GM06990 (cell line): Measurements from ENCODE around the gene BICC1.

Experiments used
- DNase-seq: peaks from one replicate; pipeline ENCODE4 v3.0.0-alpha.2; 2011; ENCODE audit not compliant: insufficient read length; ENCODE audit errors: extremely low read depth
- H3K27me3 ChIP-seq: replicated peaks from 2 replicates; pipeline ENCODE4 v1.6.0; 2011; ENCODE audit warnings: low read length; ENCODE audit not compliant: control insufficient read depth, insufficient read depth
- H3K36me3 ChIP-seq: 2 replicates; pipeline ENCODE4 v1.5.1; 2011; ENCODE audit warnings: low read length; ENCODE audit not compliant: control insufficient read depth, insufficient read depth
- H3K4me3 ChIP-seq: replicated peaks from 2 replicates; pipeline ENCODE4 v1.5.1; 2011; ENCODE audit warnings: low read depth, mild to moderate bottlenecking, control low read depth, low read length
- CTCF ChIP-seq: IDR thresholded peaks from 2 replicates; pipeline ENCODE4 v1.5.1; 2011; ENCODE audit warnings: low read length, control low read depth, mild to moderate bottlenecking, inconsistent platforms; ENCODE audit not compliant: insufficient read depth, poor library complexity, severe bottlenecking

BICC1 gene

DNA sequence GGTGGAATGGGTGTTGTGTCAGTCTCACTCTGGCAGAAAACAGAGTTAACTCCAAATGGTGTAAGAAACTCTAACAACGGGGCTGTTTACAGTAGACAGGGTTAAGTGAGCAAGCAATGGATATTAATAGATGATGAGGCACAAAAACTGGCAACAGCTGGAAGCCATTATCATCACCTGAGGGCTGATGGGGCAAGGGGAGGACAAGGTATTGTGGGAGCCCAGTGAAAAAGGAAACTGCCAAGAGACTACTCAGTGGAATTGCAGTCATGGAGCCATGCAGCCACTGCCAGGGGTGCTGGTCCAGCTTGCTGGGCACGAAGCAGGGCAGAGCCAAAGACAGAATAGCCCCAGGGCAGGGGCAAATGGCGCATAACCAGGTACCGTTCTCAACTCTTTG lies 260.7 kb downstream of the BICC1 start:
- TF ChIP-seq CTCF, result no peak
- no peak for DNase-seq
- H3K27me3 ChIP-seq, result no peaks in the 10 kb centered on the region
- H3K36me3 ChIP-seq, result no peaks in the 10 kb centered on the region
- no peak overlapping the region for H3K4me3 ChIP-seq

DNA sequence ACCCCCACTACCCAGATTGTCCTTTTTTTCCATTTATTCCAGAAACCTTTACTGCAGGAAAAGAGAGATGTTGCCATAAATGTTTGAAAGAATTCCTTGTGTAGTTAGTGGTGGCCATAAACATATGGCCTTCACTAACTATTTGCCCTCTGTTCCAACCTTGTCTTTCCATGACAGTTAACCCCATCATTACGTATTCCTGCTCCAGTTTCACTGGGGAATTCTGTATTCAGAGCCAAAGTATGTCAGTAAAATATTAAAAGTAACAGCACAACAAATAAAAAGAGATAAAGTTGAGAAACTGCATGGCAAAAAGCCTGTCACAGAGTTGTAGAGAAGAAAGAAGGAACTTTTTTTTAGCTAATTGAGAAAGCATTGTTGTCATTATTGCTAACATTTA lies 261.3 kb downstream of the BICC1 start:
- no peak for TF ChIP-seq CTCF
- no peak for DNase-seq
- Histone ChIP-seq H3K27me3 (no peaks in the 10 kb centered on the region), H3K4me3 (no peak overlapping the region), H3K36me3 (no peaks in the 10 kb centered on the region)

- TF ChIP-seq CTCF, result no peak
- no peaks in the 10 kb centered on the region for H3K36me3 ChIP-seq
- H3K27me3 ChIP-seq, result no peaks in the 10 kb centered on the region
- no peak overlapping the region for H3K4me3 ChIP-seq
- DNase-seq, result no peak
Observed at GRCh38 chr10:58775960-58776567, 263.4 kb downstream of the BICC1 start.

DNA sequence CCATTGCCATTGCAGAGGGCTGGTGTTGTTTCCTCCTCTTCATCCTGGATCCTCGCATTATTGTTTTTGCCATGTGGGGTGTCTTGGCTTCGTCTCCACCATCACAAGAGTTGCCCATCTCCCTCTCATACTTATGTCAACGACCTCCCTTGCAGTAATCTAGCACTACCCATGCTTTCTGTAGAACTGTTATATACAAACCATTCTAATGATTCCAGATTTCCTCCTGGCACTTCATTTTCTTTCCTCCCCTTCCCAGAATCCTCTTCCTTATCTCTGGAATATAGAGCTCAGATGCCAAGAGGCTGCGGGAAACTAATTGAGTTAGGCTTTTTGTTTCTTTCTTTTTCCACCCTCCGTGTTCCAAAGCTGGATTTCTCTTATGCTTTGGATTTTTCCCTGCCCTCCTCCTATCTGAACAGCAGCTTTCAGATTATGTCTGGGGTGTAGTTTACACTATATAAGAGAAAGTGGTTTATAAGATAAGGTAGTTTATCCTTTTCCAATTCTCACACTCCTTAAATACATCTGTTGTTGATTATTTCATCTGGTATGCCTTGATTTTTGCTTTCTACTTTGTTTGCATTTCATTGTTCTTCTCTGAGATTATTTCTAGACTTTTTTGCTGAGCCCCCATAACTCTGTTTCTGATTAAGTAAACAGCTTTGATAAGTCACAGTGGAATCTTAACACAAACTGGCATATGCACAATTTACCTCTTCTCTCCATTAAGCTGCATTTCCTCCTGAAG lies 264.1 kb downstream of the BICC1 start:
- Histone ChIP-seq H3K4me3 (no peak overlapping the region), H3K36me3 (no peaks in the 10 kb centered on the region), H3K27me3 (no peaks in the 10 kb centered on the region)
- DNase-seq, result no peak
- no peak for TF ChIP-seq CTCF

GRCh38 chr10:58778966-58779365 lies 266.3 kb downstream of the BICC1 start:
- Histone ChIP-seq H3K4me3 (no peak overlapping the region), H3K36me3 (no peaks in the 10 kb centered on the region), H3K27me3 (no peaks in the 10 kb centered on the region)
- no peak for TF ChIP-seq CTCF
- DNase-seq, result no peak

DNA sequence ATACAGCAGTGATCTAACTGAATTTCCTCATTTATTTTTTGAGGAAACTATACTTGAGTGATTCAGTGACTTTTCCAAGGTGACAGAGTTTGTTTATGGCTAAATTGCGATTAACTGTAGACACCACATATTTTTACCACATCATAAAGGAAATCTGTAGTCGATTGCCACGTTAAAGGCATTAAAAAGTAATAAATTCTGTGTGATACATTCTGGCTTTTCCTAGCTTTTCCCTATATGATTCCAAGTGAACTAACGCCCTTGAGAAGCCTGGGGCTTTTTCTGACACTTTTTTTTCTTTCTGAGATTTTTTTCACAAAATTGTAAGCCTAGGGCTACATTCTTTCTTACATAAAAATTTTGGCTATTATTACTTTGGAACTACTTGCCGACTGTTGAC lies 266.9 kb downstream of the BICC1 start:
- DNase-seq, result no peak
- no peak for TF ChIP-seq CTCF

More for the DNA sequence above, 266.9 kb downstream of the BICC1 start:
- Histone ChIP-seq H3K27me3 (no peaks in the 10 kb centered on the region), H3K36me3 (no peaks in the 10 kb centered on the region), H3K4me3 (no peak overlapping the region)
